Stimulated activated CD8-positive, alpha-beta memory T cell treated with anti-CD3 and anti-CD28 coated beads, Interleukin-15, amount 100 ng/mL, for 24 hours (primary cell): ENCODE results near the gene TMEM86B.

Experiments used
- DNase-seq: peaks from one replicate; pipeline ENCODE4 v3.0.0-alpha.2; 2020; ENCODE audit warnings: low read depth

Gene TMEM86B

DNA sequence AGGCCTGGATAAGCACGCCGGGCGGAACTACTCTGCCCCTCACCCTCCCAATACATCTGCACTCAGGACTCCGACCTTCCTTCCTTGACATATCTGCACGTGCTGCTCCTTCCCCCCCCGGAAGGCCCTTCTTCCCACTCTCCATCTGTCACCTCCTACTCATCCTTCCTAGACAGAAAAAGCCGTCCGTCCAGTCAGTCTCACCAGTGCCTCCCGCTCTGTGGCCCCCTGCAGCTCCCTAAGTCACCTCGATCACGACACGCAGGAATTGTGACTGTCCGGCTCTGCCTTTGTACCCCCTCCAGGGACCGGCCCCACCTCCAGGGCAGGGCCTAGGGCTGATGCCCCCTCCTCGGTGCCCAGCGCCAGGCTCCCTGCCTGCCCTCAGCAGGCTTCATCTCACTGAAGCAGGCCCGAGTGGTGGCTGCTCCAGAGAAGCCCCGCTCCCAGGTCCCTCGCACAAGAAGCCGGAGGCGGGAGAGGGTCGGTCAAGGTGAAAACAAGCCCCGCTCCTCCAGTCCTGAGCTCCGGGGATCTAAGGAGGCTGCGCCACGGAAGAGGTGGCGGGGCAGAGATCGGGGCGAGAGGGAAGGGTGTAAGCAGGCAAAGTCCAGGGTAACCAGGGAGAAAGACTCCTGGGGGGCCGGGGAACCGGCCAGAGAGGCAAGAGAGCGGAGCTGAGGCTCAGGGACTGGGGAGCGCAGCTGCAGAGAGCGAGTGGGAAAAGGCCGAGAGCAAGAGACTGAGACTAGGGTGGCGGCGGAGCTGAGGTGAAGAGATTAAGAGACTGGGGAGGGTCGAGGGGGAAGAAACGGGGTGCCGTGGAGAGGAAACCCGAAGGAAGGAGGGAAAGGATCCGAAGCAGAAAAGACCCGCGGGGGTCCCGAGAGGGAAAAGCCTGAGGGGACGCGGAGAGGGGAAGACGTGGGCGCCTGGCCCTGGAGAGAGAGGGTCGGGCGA lies 29.2 kb upstream of the TMEM86B start:
- DNase-seq, result no peak

DNA sequence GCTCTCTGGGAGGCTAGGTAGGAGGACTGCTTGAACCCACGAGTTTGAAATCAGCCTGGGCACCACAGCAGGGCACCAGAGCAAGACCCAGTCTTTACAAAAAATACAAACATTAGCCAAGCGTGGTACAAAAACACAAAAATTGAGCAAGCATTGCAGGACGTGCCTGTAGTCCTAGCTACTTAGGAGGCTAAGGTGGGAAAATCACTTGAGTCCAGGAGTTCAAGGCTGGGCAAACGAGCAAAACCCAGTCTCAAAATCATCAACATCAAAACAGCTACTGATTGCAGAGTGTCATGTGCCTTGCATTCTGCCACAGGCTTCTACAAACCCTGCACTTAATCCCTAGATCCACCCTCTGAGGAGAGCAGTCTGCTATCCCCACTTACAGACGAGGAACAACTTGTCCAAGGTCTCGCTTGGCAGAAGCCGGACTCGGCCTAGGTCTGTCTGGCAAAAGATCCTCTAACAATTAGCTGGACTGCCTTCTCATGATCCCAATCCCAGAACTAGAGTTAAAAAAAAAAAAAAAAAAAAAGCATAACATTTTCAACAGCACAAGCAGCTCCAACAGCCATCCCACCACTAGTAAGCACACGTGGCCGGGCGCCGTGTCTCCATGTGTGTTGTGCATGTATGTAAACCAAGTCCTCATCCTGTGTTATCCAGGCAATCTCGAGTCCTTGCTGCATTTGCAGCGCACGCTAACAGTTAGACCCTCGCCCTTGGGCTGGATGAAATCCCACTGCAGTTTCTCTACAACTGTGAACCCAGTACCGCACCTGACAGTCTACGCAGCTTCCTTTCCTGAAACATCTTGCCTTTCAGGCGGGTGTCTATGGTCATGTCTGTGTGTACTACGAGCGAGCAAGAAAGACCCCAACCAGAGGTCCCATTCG lies 28.2 kb upstream of the TMEM86B start:
- no peak for DNase-seq

DNA sequence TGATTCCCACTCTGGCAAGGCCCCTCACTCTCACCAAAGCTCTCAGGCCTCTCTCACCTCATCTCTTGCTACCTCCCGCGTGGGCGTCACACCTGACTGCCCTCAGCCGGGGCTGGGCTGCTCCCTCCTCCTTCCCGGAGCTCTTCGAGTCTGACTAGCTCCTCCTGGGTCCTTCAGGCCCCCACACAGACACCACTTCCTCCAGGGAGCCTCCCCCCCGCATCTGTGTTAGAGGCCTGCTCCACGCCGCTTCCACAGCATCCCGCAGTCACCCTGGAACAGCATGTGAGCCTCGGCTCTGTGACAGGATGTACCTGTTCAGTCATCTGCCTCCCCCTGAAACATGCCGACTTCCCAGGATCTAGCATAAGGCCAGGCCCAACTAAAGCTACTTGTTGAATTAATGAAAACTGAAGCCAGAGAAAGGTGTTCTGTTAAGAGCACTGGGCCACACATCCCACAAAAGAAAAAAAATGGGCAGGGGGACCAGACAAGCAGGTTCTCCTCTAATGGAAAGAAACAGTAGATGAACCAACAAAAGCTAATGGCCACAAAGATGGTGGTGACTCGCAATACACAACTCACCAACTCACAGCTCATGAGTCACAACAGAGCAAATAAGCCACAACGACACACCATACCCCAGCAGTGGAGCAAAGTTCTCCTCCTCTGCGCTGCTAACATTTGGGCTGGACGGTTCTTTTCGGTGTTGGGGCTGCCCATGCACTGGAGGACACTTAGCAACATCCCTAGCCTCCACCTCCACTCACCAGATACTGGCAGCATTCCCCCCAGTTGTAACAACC lies 27.3 kb upstream of the TMEM86B start:
- no peak for DNase-seq

DNA sequence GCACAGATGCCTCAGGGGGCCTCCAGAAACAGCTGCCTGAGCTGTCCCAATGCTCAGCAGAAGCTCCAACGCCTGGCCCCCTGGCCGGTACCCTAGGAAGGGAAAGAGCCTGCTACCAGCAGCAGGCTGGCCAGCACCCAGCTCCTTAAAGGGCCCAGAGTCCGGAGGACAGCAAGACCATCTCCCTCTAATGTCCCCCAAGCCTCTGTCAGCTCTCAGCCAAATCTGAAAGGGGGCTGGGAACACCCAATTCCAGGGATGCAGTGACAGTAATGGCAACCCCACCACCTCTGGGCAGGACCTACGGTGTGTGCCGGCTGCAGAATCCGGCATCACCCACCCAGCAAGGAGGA lies 26.0 kb upstream of the TMEM86B start:
- no peak for DNase-seq

DNA sequence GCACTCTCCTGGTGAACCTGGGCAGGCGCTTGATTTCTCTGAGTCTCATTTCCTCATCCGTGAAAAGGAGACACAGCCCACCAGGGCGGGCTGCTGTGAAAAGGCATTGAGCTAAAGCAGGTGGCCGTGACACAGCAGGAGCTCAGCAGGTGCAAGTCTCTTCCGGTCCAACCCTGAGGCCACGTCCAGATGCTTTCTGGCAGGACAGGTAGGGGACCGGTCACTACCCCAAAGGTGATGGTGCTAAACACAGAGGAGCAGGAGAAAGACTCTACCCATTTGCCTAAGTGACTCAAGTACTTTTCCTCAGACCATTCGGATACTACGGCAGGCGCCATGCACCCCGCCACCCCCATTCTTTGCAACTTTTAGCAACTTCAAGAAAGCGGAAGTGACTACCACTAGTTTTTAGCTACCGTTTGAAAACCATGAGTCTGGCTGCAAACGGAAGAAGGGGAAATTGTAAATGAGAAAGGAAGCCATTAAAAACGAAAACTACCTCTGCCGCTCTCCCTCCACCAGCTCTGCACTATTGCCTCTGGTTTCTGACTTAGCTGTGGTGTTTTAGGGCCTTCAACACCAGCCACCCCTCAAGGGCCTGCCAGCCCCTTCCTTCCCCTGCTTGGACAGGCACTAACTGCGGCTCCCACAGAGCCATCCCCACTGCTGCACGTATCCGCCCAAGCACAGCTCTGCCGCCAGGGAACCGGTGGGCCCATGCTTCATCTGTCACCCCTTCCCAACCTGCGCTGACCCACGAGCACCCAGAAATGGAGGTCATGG lies 25.5 kb upstream of the TMEM86B start:
- DNase-seq, result no peak

DNA sequence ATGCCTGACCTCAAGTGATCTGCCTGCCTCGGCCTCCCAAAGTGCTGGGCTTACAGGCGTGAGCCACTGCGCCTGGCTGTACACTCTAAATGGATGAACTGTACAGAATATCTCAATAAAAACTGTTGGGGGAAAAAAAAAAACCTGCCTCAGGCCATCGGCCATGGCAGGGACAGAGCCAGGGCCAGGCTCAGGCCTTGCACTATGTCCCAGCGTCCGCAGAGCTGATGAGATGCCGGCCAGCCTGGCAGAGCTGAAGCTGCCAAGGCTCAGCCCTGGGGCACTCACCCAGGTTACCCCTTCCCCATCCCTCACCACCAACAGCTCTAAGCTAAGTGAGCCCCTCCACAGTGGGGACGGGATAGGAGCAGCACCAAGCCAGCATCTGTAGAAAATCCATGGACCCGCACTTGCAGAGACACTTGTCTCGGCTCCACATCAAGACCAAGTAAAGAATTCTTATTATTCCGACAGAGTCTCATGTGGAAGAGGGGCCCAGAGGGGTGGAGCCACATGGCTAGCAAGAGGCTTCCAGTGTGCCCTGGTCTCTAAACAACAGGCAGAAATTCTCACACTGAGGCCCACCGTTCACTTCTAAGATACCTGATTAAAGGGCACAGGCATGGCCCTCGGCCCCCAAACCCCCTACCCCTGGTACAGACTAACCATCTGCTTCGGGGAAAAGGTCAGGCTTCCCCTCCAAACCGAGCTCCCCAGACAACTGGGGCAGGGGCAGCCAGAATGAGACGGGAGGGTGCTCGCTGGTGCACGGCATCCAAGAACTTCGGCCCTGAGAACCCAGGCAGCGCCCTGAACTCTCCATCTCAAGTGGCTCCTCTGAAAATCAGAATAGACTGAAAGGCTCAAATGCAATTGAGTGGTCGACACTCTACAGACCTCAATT lies 24.4 kb upstream of the TMEM86B start:
- DNase-seq, result no peak

DNA sequence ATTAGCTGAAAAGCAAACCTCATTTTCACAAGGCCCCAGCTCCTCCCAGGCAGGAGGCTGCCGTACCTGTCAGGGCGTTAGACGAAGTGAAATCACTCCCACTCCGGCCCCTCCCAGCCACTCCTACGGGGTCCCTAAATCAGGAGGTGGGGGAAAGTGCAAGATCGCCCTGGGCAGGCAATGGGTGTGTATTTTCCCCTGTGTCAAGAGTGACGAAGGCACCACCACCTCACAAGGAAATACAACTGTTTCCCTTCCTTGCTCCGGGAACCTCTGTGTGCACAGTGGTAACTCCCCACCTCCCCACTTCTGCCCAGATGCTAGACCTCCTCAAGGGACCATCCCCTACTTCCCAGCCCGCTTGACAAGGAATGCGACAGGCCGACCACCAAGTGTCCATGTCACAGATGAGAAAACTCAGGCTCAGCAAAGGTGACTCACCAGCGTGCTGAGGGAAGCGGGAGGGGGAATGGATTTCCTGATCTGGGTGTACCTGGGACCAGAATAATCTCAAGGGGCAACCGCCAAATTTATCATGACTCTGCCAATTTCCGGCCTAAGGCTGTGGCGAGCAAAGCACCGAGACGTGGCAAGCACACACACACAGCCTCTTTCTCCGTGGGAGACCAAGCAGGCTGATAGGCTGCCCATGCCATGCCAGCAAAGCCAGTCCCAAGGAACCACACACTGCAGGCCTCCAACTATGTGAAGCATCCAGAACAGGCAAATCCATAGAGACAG lies 22.9 kb upstream of the TMEM86B start:
- DNase-seq, result no peak

DNA sequence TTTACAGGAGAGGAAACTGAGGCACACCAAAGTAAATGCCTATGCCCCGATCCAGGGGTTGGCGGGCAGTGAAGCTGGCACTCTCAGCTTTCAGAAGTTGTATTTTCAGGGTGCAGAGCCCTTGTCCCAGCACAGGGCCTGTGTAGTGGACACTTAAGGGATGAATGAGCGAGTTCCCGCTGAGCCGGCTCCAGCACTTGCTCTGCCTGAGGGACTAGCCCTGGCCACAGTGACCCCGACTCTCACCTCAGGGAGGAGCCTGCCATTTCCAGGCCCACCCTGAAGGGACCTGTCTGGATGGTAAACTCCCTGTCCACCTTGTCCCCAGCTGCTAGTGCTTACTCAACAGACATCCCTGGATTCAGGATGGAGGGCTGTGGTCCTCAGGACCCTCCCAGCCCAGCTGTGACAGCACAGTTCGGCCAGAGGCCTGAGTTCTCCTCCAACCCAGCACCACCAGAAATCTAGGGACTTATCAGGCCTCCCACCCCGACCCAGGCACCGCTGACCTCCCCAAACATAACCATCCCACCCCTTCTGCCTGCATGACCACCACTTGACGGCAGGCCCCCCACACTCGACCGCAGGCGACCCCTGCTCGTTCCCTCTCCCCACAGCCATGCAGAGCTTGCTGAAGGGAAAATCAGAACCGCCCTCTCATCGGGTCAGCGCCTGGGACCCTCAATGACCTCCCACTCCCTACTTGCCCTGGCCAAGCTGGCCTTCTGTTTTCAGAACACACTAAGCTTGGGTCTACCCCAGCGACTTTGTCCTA lies 21.9 kb upstream of the TMEM86B start:
- DNase-seq, result no peak

DNA sequence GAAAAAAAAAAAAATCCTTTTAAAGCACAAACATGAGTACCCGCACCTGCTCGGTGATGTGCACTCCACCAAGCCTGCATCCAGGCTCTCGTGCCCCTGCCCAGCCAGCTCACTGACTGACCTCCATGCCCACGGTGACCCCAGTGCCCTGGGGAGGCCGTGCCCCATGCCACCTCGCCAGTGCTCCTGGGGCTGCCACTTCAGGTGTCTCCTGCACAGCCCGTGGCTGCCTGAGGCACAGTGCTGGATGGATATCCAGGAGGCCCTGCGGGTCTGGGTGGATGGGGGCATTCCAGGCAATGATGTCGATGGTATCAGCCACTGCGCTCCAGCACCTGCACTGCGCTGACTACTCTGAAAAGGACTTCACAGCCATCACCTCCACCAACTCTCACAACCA lies 21.3 kb upstream of the TMEM86B start:
- DNase-seq, result no peak

DNA sequence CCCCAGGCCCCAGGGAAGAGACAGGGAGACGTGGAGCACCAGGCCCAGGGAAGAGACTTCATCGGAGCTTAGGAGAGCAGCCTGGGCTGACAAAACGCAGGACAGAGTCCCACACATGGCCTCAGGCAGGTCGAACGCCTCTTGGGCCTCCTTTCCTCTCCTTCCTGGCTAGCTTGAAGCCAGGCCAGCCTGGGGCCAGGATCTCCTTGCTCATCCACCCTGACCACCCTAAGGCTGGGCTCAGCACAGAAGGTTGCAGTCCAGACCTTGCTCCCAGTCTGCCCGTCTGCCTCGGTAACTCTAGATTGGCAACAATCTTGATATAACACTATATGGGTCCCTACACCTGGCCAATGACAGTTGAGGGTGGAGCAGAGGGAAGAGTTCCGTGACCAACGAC lies 20.1 kb upstream of the TMEM86B start:
- no peak for DNase-seq

DNA sequence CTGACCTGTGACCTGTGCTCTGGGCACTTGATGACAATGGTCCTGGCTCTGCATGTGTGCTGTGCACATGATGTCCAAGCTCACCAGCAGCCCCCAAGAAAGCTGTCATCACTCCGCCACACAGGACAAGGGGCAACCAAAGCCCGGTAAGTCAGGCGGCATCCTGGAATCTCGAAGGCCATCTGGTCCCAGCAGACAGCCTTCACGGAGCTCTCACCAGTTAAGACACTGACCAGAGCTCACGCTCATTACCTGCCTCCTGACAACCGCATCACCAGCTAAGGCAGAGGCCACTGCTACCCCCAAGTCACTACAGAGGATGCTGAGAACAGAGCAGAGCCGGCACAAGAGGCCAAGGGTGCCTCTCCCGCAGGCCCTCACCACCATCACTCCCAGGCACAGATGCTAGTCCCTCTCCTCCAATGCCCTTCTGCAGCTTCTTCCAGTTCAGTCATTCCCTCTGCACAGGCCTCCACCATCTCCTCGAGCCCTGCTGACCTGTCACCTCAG lies 19.7 kb upstream of the TMEM86B start:
- no peak for DNase-seq

DNA sequence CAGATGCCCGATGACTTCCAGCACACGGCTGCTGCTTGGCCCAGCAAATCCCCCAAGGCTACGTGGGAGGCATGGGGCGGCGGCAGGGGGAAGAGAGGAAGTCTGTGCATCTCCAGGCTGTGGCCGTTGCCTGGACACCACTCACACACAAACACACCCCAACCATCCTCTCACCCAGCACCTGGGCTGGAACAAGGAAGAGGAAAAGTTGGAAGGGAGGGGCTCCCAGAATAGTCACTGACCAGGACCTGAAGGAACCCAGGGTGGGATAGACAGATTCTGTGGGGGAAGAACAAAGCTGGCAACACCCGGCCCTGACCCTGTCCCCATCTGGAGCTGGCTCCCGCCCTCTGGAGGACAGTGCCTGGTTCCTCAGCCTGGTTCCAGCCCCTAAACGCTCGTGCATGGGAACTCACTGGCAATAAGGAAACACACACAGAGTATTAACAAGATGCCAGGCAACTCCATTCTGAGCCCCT lies 19.1 kb upstream of the TMEM86B start:
- DNase-seq, result no peak

DNA sequence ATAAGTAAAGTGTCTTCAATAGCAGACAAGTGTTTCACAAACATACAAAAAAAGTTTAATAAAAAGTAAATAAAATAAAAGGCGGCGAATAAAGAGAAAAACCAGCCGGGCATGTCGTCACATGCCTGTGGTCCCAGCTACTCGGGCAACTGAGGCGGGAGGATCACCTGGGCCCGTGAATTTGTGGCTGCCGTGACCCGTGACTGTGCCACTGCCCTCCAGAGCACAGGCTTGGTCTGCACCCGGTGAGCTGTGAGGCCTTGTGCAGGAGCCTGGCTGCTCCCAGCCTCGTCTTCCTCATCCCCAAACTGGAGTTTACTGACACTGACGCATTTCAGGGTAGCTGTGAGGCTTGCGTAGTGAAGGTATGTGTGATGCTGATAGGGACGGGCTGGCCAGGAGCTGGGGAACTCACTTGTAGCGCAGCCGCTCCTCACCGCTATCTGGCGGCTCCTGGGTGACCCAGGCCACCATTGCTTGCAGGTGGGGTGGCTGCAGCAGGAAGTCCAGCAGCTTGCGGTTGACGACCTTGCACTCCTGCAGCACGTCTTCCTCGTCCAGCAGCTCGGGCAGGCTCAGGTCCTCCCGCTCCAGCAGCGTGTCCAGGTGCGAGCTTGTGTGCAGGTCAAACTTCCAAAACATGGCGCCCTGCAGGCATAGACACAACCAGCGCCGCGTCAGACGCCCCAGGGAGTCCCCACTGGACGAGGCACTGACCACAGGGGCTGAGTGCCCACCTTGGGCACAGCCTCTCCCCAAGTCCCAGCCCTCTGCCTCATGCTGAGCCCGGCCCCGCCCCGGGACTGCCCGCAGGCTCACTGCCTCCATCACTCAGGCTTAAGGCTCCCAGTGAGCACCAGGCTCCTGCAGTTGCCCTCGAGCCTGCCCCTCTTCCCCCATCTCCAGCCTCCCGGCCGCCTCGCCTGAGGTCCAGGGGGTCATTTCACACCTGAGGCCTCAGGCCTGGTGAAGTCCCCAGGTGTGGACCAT lies 18.2 kb upstream of the TMEM86B start:
- DNase-seq, result no peak

DNA sequence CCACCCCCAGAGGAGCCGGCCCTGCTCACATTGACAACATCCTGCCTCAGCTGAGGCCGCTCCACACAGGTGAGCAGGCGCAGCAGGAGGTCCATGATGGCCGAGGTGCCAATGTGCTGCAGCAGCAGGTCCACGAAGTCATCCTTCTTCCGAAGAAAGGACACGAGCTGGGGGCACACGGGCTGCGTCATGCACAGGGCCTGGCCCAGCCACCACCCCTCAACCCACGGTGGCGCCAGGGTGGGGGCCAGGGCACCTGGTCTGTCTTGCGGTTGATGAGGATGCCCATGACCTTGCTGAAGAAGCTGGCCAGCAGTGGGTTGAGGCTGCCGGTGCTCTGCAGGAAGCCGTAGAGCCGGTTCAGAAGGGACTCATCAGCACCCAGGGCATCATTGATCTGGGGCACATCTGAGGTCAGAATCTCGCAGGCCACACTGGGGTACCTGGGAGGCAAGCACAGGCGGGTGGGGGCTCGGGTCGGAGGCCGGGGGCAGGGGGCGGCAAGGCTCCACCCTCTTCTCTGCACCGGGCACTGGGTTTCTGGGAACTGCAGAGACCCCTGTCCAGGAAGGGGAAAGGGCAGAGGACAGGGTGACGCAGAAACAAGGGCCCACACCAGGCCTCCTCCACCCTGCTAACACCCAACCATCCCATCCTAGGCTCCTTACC lies 16.8 kb upstream of the TMEM86B start:
- DNase-seq, result no peak

DNA sequence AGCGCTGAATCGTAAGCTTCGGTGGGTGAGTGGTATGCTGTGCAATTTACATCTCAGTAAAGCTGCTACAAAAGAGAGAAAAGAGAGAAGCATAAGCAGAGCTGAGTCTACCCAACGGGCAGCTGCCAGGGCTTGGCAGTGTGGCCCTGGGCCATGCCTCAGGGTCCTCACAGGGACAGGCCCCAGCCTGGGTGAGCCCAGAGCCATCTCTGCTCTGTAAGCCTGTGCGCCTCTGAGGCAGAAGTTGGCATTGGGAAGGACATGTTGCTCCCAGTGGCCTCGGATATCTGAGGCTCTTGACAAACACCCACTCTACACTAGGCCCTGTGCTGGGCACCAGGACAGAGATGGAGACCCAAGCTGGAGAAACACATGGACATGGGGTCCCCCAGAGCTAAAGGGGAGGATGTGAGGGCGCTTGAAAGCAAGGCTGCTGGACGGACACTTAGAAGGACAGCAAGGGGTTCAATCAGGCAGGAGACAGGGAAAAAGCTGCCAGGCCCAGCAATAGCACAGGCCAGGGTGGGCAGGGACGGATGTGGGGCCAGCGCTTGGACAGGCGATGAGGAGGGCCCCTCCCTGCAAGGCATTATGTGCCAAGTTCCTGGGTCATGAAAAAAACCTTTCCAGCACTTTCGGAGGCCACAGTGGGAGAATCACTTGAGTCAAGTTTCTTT lies 15.6 kb upstream of the TMEM86B start:
- no peak for DNase-seq

DNA sequence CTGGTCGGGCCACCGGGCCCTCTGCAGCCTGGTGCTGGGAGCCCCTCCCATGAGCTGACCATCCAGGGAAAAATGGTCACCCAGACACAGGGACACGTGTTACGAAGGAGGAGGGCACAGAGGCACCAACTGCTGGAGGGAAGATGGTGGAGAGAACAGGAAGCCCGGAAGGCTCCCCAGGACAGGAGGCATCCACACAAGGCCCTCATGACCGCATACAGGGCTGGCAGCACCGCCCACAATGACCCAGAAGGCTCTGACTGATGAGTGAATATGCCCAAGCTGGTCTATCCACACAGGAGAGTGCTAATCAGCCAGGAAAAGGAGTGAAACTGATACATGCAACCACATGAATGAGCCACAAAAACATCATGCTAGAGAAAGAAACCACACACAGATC lies 14.0 kb upstream of the TMEM86B start:
- no peak for DNase-seq
